Fibroblast of upper back skin (primary cell): Measurements from ENCODE around the gene HOXB9.
A peak's percentile ranks its signal among the peaks of the same experiment; 100 is the strongest.

ENCODE experiments used
- DNase-seq: peaks from one replicate; pipeline ENCODE4 v3.0.0-alpha.2; 2013

The HOXB9 gene

GRCh38 chr17:48626245-48627117, at the start of gene HOXB9:
HOXB9 (minus strand) TSS chr17:48626358; CDS start chr17:48626269, 89 bp downstream.
- peak; percentile 70 for DNase-seq

GRCh38 chr17:48672340-48672739, 46.2 kb upstream of the HOXB9 start:
- DNase-seq = no peak

GRCh38 chr17:48671697-48672171, 45.6 kb upstream of the HOXB9 start:
- DNase-seq = peak; percentile 71

- no peak for DNase-seq
Observed at GRCh38 chr17:48663134-48663924, 37.2 kb upstream of the HOXB9 start.

GRCh38 chr17:48655913-48656312, 29.8 kb upstream of the HOXB9 start:
- DNase-seq = no peak

GRCh38 chr17:48649741-48650140, 23.6 kb upstream of the HOXB9 start:
- no peak for DNase-seq

GRCh38 chr17:48647963-48648245, 21.7 kb upstream of the HOXB9 start:
- no peak for DNase-seq

- DNase-seq = no peak
Observed at GRCh38 chr17:48647103-48647962, 21.2 kb upstream of the HOXB9 start.

GRCh38 chr17:48646183-48647102, 20.3 kb upstream of the HOXB9 start:
- no peak for DNase-seq

GRCh38 chr17:48645639-48646182, 19.6 kb upstream of the HOXB9 start:
- DNase-seq = no peak

- DNase-seq = peak; percentile 12
Observed at GRCh38 chr17:48644910-48645557, 18.9 kb upstream of the HOXB9 start.

GRCh38 chr17:48644159-48644558, 18.0 kb upstream of the HOXB9 start:
- DNase-seq = no peak

- peak; percentile 32 for DNase-seq
Observed at GRCh38 chr17:48643697-48644012, 17.5 kb upstream of the HOXB9 start.

- DNase-seq = no peak
Observed at GRCh38 chr17:48642843-48643696, 16.9 kb upstream of the HOXB9 start.

- peak; percentile 28 for DNase-seq
Observed at GRCh38 chr17:48642059-48642842, 16.1 kb upstream of the HOXB9 start.

GRCh38 chr17:48641541-48642058, 15.4 kb upstream of the HOXB9 start:
- DNase-seq = no peak

GRCh38 chr17:48640858-48641180, 14.7 kb upstream of the HOXB9 start:
- no peak for DNase-seq

GRCh38 chr17:48639982-48640857, 14.1 kb upstream of the HOXB9 start:
- DNase-seq = no peak
